SJCRH30 (cell line): Measurements from ENCODE around the gene KIF15. TPM values are rescaled to one million over a fixed set of nuclear protein-coding genes. Genes with fewer than 3 reads are reported as not detected.
"Not testable (repeated sequence)": the region's sequence is repeated elsewhere in the genome, so short reads cannot be mapped to it uniquely, and the experiment has no call there.

Experiments
- DNase-seq, 2 experiments: peaks; one replicate each; pipeline ENCODE4 v3.0.0-alpha.2; 2015 to 2020
- H3K27ac ChIP-seq: fragments of 250-450 bp; sonication (Bioruptor Pico); 2 replicates; pipeline ENCODE4 v1.5.1; 2020; ENCODE audit warnings: mild to moderate bottlenecking, moderate library complexity
- H3K27me3 ChIP-seq: fragments of 250-450 bp; sonication (Bioruptor Pico); 2 replicates; pipeline ENCODE4 v1.5.1; 2020; ENCODE audit warnings: mild to moderate bottlenecking, moderate library complexity
- H3K36me3 ChIP-seq: fragments of 250-450 bp; sonication (Bioruptor Pico); 2 replicates; pipeline ENCODE4 v1.5.1; 2020; ENCODE audit warnings: mild to moderate bottlenecking, moderate library complexity
- H3K4me1 ChIP-seq: fragments of 250-450 bp; sonication (Bioruptor Pico); 2 replicates; pipeline ENCODE4 v1.5.1; 2020; ENCODE audit warnings: mild to moderate bottlenecking, moderate library complexity
- H3K4me3 ChIP-seq: fragments of 250-450 bp; sonication (Bioruptor Pico); 2 replicates; pipeline ENCODE4 v1.5.1; 2020; ENCODE audit warnings: mild to moderate bottlenecking, moderate library complexity
- H3K9me3 ChIP-seq: fragments of 250-450 bp; sonication (Bioruptor Pico); replicated peaks from 2 replicates; pipeline ENCODE4 v1.5.1; 2020; ENCODE audit warnings: mild to moderate bottlenecking, moderate library complexity
- total RNA-seq: library from RNA; depleted of rRNA; stranded (reverse); fragments of >200 nt; shearing (Covaris generic); gene quantifications from 2 replicates; pipeline ENCODE4 v1.2.3, GENCODE V29; 2014

The KIF15 gene
- total RNA-seq, 1 experiment from 2014 or later: 46.9 TPM

DNA sequence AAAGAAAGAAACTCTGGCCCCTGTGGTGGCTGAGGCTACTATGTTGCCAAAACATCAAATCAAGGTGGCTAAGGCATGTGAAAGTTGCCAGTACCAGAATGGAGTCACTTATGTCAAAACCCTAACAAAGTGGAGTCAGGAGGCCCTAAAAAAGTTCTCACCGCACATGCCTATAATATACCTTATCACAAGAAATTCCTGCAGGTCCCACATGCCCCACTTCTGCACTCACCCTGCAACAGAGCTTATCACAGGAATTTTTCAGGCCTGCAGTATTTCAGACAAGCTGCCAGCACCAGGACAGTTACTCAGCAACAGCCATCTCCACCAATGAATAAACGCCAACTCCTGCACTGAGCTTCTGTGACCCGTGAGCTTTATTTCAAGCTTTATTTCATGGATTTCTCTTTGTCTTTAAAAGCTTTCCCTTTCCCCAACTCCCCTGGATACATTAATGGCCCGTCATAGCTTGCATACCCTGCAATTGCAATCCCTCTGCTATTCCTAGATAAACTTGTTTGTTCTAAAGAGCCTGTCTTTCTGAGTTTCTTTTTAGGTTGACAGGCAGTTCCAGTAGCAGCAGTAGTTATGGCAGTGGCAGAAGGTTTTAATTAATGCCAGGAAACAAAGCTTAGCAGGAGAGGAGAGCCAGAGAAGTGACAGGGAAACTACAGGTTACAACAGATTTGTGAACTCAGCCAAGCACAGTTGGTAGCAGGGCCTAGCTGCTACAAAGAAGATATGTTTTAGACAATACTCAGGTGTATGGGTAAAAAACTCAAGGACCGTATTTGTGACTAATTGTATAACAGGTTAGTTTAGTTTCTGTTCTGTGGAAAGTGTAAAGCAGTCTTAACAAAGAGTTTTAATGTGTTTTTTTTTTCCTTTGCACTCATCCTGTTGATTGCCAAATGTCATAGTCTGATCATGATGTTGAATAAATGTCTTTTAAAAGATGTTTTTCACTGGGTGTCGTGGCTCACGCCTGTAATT lies 84.2 kb downstream of the KIF15 start:
- DNase-seq: no peak
- peaks cover 71% of the 10 kb centered on the region for H3K36me3 ChIP-seq
- no peak overlapping the region for H3K27ac ChIP-seq
- H3K27me3 ChIP-seq: no peaks in the 10 kb centered on the region
- no peaks in the 10 kb centered on the region for H3K4me1 ChIP-seq
- H3K4me3 ChIP-seq: no peak overlapping the region
- no peaks in the 10 kb centered on the region for H3K9me3 ChIP-seq

DNA sequence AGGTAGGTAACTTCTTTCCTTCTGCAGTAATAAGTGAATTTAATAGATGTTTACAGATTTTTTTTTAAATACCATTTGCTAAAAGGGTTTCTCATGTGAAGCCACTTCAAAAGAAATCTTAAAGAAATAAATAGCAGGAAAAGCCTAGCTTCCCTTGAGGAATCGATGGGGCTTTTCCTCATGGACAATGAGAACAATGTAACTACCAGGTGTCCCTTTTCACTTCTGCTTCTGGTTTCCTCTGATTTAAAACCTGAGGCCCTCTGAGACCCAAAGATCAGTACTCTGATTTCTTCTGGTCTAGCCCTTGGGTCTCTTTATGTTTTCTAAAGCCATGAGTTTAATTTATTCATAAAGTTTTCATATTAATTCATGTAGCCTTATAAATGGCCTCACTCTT lies 87.0 kb downstream of the KIF15 start:
- Histone ChIP-seq H3K9me3 (no peaks in the 10 kb centered on the region), H3K36me3 (peaks cover 80% of the 10 kb centered on the region), H3K4me1 (no peaks in the 10 kb centered on the region), H3K4me3 (no peak overlapping the region), H3K27ac (no peak overlapping the region), H3K27me3 (no peaks in the 10 kb centered on the region)
- DNase-seq: no peak

- not testable (repeated sequence) for H3K4me3 ChIP-seq, DNase-seq, H3K27ac ChIP-seq, H3K9me3 ChIP-seq, H3K27me3 ChIP-seq, H3K4me1 ChIP-seq
- H3K36me3 ChIP-seq: peaks cover 56% of the 10 kb centered on the region
Observed at GRCh38 chr3:44856663-44857062, 95.1 kb downstream of the KIF15 start.

DNA sequence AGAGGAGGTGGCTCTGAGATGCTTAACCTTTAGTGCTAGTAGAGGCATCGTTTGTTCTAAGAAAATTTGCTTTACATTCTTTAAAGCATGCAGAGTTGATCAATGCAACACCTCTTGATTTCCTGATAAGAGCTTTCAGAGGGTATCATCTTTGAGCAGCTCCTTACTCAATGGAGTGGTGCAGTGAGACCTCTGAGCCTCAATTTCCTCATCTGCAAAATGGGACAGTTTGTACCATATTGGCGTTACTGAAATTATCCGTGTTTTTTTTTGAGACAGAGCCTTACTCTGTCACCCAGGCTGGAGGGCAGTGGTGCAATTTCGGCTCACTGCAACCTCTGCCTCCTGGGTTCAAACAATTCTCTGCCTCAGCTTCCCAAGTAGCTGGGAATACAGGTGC lies 98.5 kb downstream of the KIF15 start:
- no peak overlapping the region for H3K4me3 ChIP-seq
- H3K27ac ChIP-seq: no peak overlapping the region

DNA sequence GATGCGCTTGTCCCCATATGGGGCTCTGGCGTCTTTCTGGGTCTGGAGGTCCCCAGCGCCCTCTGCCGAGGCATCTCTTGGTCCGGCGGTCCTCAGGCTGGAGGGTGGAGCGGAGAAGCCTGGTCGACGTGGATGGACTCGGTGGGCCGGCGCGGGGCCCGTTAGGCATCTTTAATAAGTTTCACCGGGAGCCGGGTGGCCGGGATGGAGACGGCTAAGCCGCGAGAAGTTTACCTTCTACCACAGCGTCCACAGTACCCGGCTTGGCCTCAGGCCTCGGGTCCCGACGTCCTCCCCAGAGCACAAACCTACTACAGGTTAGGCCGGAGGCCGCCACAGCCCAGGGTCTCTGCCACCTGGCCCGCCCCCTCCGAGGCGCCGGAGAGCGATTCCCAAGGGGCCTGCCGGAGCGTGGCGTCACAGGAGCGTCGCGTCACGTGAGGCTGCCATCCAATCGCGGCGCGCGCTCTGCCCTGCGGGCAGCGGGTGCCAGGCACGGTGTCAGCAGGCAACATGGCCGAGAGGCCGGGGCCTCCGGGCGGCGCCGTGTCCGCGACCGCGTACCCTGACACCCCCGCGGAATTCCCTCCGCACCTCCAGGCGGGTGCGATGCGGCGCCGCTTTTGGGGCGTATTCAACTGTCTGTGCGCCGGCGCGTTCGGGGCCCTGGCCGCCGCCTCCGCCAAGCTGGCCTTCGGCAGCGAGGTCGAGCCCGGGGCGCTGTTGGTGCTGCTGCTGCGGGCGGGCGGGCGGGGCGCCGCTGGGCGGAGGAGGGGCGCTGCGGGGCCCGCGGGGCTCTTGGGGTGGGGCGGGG lies 100.0 kb downstream of the KIF15 start, which contains the start of gene TMEM42:
Gene TMEM42 (plus strand): TSS at position 501 of the 814 bp plus-strand sequence. CDS start 13 bp downstream, at position 514.
- Histone ChIP-seq H3K4me1 (peaks cover 5% of the 10 kb centered on the region; the same call in 1 of the 2 replicates), H3K36me3 (peaks cover 25% of the 10 kb centered on the region; the same call in 1 of the 2 replicates), H3K27me3 (no peaks in the 10 kb centered on the region), H3K27ac (peak within 1 kb of the TSS; percentile 27; the same call in 1 of the 2 replicates), H3K4me3 (peak within 1 kb of the TSS; percentile 57), H3K9me3 (no peaks in the 10 kb centered on the region)
- DNase-seq: peak; percentile 47 to 60

More for the DNA sequence above, 98.5 kb downstream of the KIF15 start:
- no peaks in the 10 kb centered on the region for H3K27me3 ChIP-seq
- no peaks in the 10 kb centered on the region; the same call in 1 of the 2 replicates for H3K4me1 ChIP-seq
- H3K36me3 ChIP-seq: peaks cover 25% of the 10 kb centered on the region; the same call in 1 of the 2 replicates
- no peaks in the 10 kb centered on the region for H3K9me3 ChIP-seq
- DNase-seq: no peak

GRCh38 chr3:44862226-44862637 lies 100.6 kb downstream of the KIF15 start:
- H3K4me3 ChIP-seq: peak overlapping the region; percentile 57
- DNase-seq: no peak
- H3K27ac ChIP-seq: no peak overlapping the region

GRCh38 chr3:44865272-44866035 lies 103.9 kb downstream of the KIF15 start:
- H3K9me3 ChIP-seq: no peaks in the 10 kb centered on the region
- H3K27ac ChIP-seq: no peak overlapping the region
- no peaks in the 10 kb centered on the region for H3K27me3 ChIP-seq
- H3K4me1 ChIP-seq: peaks cover 5% of the 10 kb centered on the region; the same call in 1 of the 2 replicates
- peak; percentile 18 to 52 for DNase-seq
- H3K4me3 ChIP-seq: no peak overlapping the region
- peaks cover 14% of the 10 kb centered on the region; the same call in 1 of the 2 replicates for H3K36me3 ChIP-seq

More at GRCh38 chr3:44862226-44862637, 100.6 kb downstream of the KIF15 start:
- Histone ChIP-seq H3K36me3 (peaks cover 25% of the 10 kb centered on the region; the same call in 1 of the 2 replicates), H3K27me3 (no peaks in the 10 kb centered on the region), H3K9me3 (no peaks in the 10 kb centered on the region), H3K4me1 (peaks cover 5% of the 10 kb centered on the region; the same call in 1 of the 2 replicates)

DNA sequence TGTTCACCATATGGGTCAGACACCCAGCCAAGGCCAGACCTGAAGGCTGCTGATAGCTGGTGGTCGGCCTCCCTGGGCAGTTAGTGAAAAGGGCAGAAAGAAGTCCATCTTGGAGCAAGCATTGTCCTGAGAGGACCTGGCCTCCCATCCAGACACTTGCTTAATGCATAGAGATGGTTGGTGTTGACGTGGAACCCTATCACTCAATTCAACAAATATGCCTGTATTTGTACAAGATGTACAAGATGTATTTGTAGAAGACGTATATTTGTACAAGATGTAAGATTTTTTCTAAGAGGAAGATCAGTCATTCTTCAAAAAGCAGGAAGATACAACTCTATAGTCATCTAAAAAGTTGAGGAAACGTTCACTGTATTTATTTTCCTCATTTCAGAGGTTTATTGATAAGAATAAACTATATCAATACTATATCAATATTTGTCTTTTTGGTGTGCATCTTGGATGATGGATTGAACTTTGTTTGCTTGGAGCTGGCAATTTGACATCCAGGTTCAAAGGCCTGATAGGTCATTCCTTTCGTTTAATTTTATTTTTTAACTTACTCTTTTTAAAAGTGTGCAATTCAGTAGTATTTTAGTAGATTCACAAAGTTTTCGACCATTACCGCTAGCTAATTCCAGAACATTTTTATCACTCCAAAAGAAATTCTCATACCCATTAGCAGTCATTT lies 106.0 kb downstream of the KIF15 start:
- no peaks in the 10 kb centered on the region for H3K27me3 ChIP-seq
- no peak for DNase-seq
- H3K9me3 ChIP-seq: no peaks in the 10 kb centered on the region
- H3K36me3 ChIP-seq: no peaks in the 10 kb centered on the region
- no peak overlapping the region for H3K27ac ChIP-seq
- H3K4me1 ChIP-seq: peaks cover 5% of the 10 kb centered on the region; the same call in 1 of the 2 replicates
- no peak overlapping the region for H3K4me3 ChIP-seq

- H3K4me1 ChIP-seq: peaks cover 2% of the 10 kb centered on the region; the same call in 1 of the 2 replicates
- H3K9me3 ChIP-seq: no peaks in the 10 kb centered on the region
- no peaks in the 10 kb centered on the region for H3K27me3 ChIP-seq
- DNase-seq: no peak
- H3K4me3 ChIP-seq: no peak overlapping the region
- H3K36me3 ChIP-seq: no peaks in the 10 kb centered on the region
- H3K27ac ChIP-seq: no peak overlapping the region
Observed at GRCh38 chr3:44870375-44871061, 108.9 kb downstream of the KIF15 start.

DNA sequence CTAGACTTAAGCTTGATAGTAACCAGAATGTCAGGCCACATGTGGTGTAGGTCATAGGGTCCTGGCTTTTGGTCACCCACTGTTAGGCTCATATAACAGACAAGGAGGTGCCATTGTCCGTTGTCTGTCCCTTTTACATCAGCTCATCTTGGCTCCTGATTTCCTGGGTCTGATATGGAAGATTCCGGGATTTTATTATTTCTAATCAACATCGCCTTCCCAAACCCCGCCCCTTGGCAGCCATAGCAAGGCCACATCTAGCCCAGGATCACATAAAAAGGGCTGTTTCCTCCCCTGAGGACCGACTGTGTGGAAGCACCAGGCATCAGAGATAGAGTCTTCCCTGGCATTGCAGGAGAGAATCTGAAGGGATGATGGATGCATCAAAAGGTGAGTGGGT lies 112.7 kb downstream of the KIF15 start, which contains the start of gene TGM4:
Gene TGM4 (plus strand): TSS at position 301 of the 400 bp plus-strand sequence. CDS start 71 bp downstream, at position 372.
- no peak for DNase-seq
- Histone ChIP-seq H3K27me3 (no peaks in the 10 kb centered on the region), H3K9me3 (no peaks in the 10 kb centered on the region), H3K4me1 (no peaks in the 10 kb centered on the region), H3K4me3 (no peak within 1 kb of the TSS), H3K27ac (no peak within 1 kb of the TSS), H3K36me3 (no peaks in the 10 kb centered on the region)

GRCh38 chr3:44875596-44875995 lies 114.0 kb downstream of the KIF15 start:
- Histone ChIP-seq H3K4me1 (no peaks in the 10 kb centered on the region), H3K27me3 (no peaks in the 10 kb centered on the region), H3K36me3 (no peaks in the 10 kb centered on the region), H3K9me3 (no peaks in the 10 kb centered on the region), H3K4me3 (no peak overlapping the region), H3K27ac (no peak overlapping the region)
- no peak for DNase-seq

- Histone ChIP-seq H3K36me3 (no peaks in the 10 kb centered on the region), H3K27me3 (no peaks in the 10 kb centered on the region), H3K9me3 (no peaks in the 10 kb centered on the region), H3K4me1 (no peaks in the 10 kb centered on the region), H3K27ac (no peak overlapping the region), H3K4me3 (no peak overlapping the region)
- DNase-seq: no peak
Observed at GRCh38 chr3:44877333-44877732, 115.7 kb downstream of the KIF15 start.

DNA sequence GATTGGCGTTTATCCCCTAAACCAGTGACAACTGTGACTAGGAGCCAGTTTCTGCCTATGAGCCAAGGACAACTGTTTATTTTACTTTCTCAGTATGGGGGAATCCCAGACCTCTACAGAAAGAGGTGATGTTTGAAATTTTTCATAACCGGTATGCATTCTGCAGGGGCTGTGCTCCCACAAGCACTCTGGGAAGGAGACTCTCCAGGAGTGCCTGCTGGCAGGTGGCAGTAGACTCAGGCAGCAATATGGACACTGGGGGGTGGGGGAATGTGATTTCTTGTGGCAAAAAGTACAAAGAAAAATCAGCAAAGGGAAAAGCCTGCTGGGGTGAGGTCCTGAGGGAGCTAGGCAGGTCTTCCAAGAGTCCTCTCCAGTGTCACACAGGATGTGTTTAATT lies 118.7 kb downstream of the KIF15 start:
- Histone ChIP-seq H3K9me3 (no peaks in the 10 kb centered on the region), H3K36me3 (no peaks in the 10 kb centered on the region), H3K27me3 (no peaks in the 10 kb centered on the region), H3K4me3 (no peak overlapping the region), H3K27ac (no peak overlapping the region), H3K4me1 (peaks cover 18% of the 10 kb centered on the region)
- no peak for DNase-seq
